ENCODE results near the gene KLHL13.

The KLHL13 gene

GRCh38 chrX:118115953-118116712, 477 bp downstream of the KLHL13 start:
- Histone ChIP-seq H3K4me1 (ENCODE audit: insufficient read depth, insufficient read length) (no peaks in the 10 kb centered on the region), H3K27me3 (ENCODE audit: insufficient read depth, insufficient read length) (peaks cover 16% of the 10 kb centered on the region), H3K4me3 (ENCODE audit: insufficient read length, low read depth) (peak overlapping the region; percentile 78), H3K9ac (ENCODE audit: insufficient read length, low read depth) (peak overlapping the region; percentile 81), H3K36me3 (ENCODE audit: insufficient read depth, insufficient read length, low read length) (no peaks in the 10 kb centered on the region), H3K9me3 (ENCODE audit: insufficient read depth, low read length) (no peaks in the 10 kb centered on the region)
- no peak for DNase-seq (ENCODE audit: low read depth, low spot score)
- TF ChIP-seq ZNF274 (IDR thresholded peaks at IDR 0.05; ENCODE audit: low read depth, low read length) (no peak), YY1 (IDR thresholded peaks at IDR 0.05; ENCODE audit: insufficient read depth, insufficient read length) (no peak), SUZ12 (IDR thresholded peaks at IDR 0.05; ENCODE audit: extremely low read depth, insufficient read depth, insufficient read length) (no peak)

GRCh38 chrX:118114971-118115370, 1.6 kb downstream of the KLHL13 start:
- Histone ChIP-seq H3K9ac (ENCODE audit: insufficient read length, low read depth) (no peak overlapping the region), H3K27me3 (ENCODE audit: insufficient read depth, insufficient read length) (peaks cover 16% of the 10 kb centered on the region), H3K9me3 (ENCODE audit: insufficient read depth, low read length) (no peaks in the 10 kb centered on the region), H3K4me1 (ENCODE audit: insufficient read depth, insufficient read length) (no peaks in the 10 kb centered on the region), H3K4me3 (ENCODE audit: insufficient read length, low read depth) (no peak overlapping the region), H3K36me3 (ENCODE audit: insufficient read depth, insufficient read length, low read length) (no peaks in the 10 kb centered on the region)
- TF ChIP-seq ZNF274 (IDR thresholded peaks at IDR 0.05; ENCODE audit: low read depth, low read length) (no peak), YY1 (IDR thresholded peaks at IDR 0.05; ENCODE audit: insufficient read depth, insufficient read length) (no peak), SUZ12 (IDR thresholded peaks at IDR 0.05; ENCODE audit: extremely low read depth, insufficient read depth, insufficient read length) (no peak)
- no peak for DNase-seq (ENCODE audit: low read depth, low spot score)

- TF ChIP-seq ZNF274 (IDR thresholded peaks at IDR 0.05; ENCODE audit: low read depth, low read length) (no peak), SUZ12 (IDR thresholded peaks at IDR 0.05; ENCODE audit: extremely low read depth, insufficient read depth, insufficient read length) (no peak), YY1 (IDR thresholded peaks at IDR 0.05; ENCODE audit: insufficient read depth, insufficient read length) (no peak)
- no peak overlapping the region for H3K4me3 ChIP-seq (ENCODE audit: insufficient read length, low read depth)
- DNase-seq (ENCODE audit: low read depth, low spot score) = no peak
- H3K4me1 ChIP-seq (ENCODE audit: insufficient read depth, insufficient read length) = no peaks in the 10 kb centered on the region
- H3K9ac ChIP-seq (ENCODE audit: insufficient read length, low read depth) = no peak overlapping the region
- H3K27me3 ChIP-seq (ENCODE audit: insufficient read depth, insufficient read length) = no peaks in the 10 kb centered on the region
- H3K36me3 ChIP-seq (ENCODE audit: insufficient read depth, insufficient read length, low read length) = no peaks in the 10 kb centered on the region
- no peaks in the 10 kb centered on the region for H3K9me3 ChIP-seq (ENCODE audit: insufficient read depth, low read length)
These were observed 7.5 kb downstream of the KLHL13 start for GRCh38 chrX:118109065-118109464.

- Histone ChIP-seq H3K27me3 (ENCODE audit: insufficient read depth, insufficient read length) (no peaks in the 10 kb centered on the region), H3K36me3 (ENCODE audit: insufficient read depth, insufficient read length, low read length) (no peaks in the 10 kb centered on the region), H3K9ac (ENCODE audit: insufficient read length, low read depth) (no peak overlapping the region)
These were observed 8.3 kb downstream of the KLHL13 start for GRCh38 chrX:118108304-118108703.

GRCh38 chrX:118100091-118100490, 16.5 kb downstream of the KLHL13 start:
- no peaks in the 10 kb centered on the region for H3K9me3 ChIP-seq (ENCODE audit: insufficient read depth, low read length)
- TF ChIP-seq YY1 (IDR thresholded peaks at IDR 0.05; ENCODE audit: insufficient read depth, insufficient read length) (no peak), SUZ12 (IDR thresholded peaks at IDR 0.05; ENCODE audit: extremely low read depth, insufficient read depth, insufficient read length) (no peak), ZNF274 (IDR thresholded peaks at IDR 0.05; ENCODE audit: low read depth, low read length) (no peak)
- DNase-seq (ENCODE audit: low read depth, low spot score) = no peak
- no peaks in the 10 kb centered on the region for H3K27me3 ChIP-seq (ENCODE audit: insufficient read depth, insufficient read length)
- H3K36me3 ChIP-seq (ENCODE audit: insufficient read depth, insufficient read length, low read length) = no peaks in the 10 kb centered on the region
- no peaks in the 10 kb centered on the region for H3K4me1 ChIP-seq (ENCODE audit: insufficient read depth, insufficient read length)
- no peak overlapping the region for H3K4me3 ChIP-seq (ENCODE audit: insufficient read length, low read depth)
- no peak overlapping the region for H3K9ac ChIP-seq (ENCODE audit: insufficient read length, low read depth)

More at GRCh38 chrX:118108304-118108703, 8.3 kb downstream of the KLHL13 start:
- TF ChIP-seq YY1 (IDR thresholded peaks at IDR 0.05; ENCODE audit: insufficient read depth, insufficient read length) (no peak), SUZ12 (IDR thresholded peaks at IDR 0.05; ENCODE audit: extremely low read depth, insufficient read depth, insufficient read length) (no peak), ZNF274 (IDR thresholded peaks at IDR 0.05; ENCODE audit: low read depth, low read length) (no peak)
- H3K9me3 ChIP-seq (ENCODE audit: insufficient read depth, low read length) = no peaks in the 10 kb centered on the region
- no peak for DNase-seq (ENCODE audit: low read depth, low spot score)
- H3K4me3 ChIP-seq (ENCODE audit: insufficient read length, low read depth) = no peak overlapping the region
- H3K4me1 ChIP-seq (ENCODE audit: insufficient read depth, insufficient read length) = no peaks in the 10 kb centered on the region

GRCh38 chrX:118088084-118088483, 28.5 kb downstream of the KLHL13 start:
- DNase-seq (ENCODE audit: low read depth, low spot score) = no peak
- H3K9me3 ChIP-seq (ENCODE audit: insufficient read depth, low read length) = no peaks in the 10 kb centered on the region; the same call in 1 of the 2 replicates
- H3K36me3 ChIP-seq (ENCODE audit: insufficient read depth, insufficient read length, low read length) = no peaks in the 10 kb centered on the region
- no peak overlapping the region for H3K4me3 ChIP-seq (ENCODE audit: insufficient read length, low read depth)
- TF ChIP-seq ZNF274 (IDR thresholded peaks at IDR 0.05; ENCODE audit: low read depth, low read length) (no peak), YY1 (IDR thresholded peaks at IDR 0.05; ENCODE audit: insufficient read depth, insufficient read length) (no peak), SUZ12 (IDR thresholded peaks at IDR 0.05; ENCODE audit: extremely low read depth, insufficient read depth, insufficient read length) (no peak)
- H3K4me1 ChIP-seq (ENCODE audit: insufficient read depth, insufficient read length) = no peaks in the 10 kb centered on the region
- H3K9ac ChIP-seq (ENCODE audit: insufficient read length, low read depth) = no peak overlapping the region
- H3K27me3 ChIP-seq (ENCODE audit: insufficient read depth, insufficient read length) = no peaks in the 10 kb centered on the region

GRCh38 chrX:118074196-118074595, 42.4 kb downstream of the KLHL13 start:
- no peak for TF ChIP-seq ZNF274 (IDR thresholded peaks at IDR 0.05; ENCODE audit: low read depth, low read length)
- no peak for TF ChIP-seq SUZ12 (IDR thresholded peaks at IDR 0.05; ENCODE audit: extremely low read depth, insufficient read depth, insufficient read length)
- no peak for TF ChIP-seq YY1 (IDR thresholded peaks at IDR 0.05; ENCODE audit: insufficient read depth, insufficient read length)
- Histone ChIP-seq H3K9ac (ENCODE audit: insufficient read length, low read depth) (no peak overlapping the region), H3K9me3 (ENCODE audit: insufficient read depth, low read length) (no peaks in the 10 kb centered on the region)

More at GRCh38 chrX:118074196-118074595, 42.4 kb downstream of the KLHL13 start:
- DNase-seq (ENCODE audit: low read depth, low spot score) = no peak
- H3K4me1 ChIP-seq (ENCODE audit: insufficient read depth, insufficient read length) = no peaks in the 10 kb centered on the region
- H3K4me3 ChIP-seq (ENCODE audit: insufficient read length, low read depth) = no peak overlapping the region
- H3K36me3 ChIP-seq (ENCODE audit: insufficient read depth, insufficient read length, low read length) = no peaks in the 10 kb centered on the region
- H3K27me3 ChIP-seq (ENCODE audit: insufficient read depth, insufficient read length) = no peaks in the 10 kb centered on the region

Measured in NT2/D1 (cell line).